ENCODE measurements around the gene DGKA. TPM values are rescaled to one million over a fixed set of nuclear protein-coding genes. Genes with fewer than 3 reads are reported as not detected.
A peak's percentile ranks its signal among the peaks of the same experiment; 100 is the strongest.

The DGKA gene
- polyA plus RNA-seq, 1 of the 3 experiments (the other 2 are of a cell fraction) = 75.9 TPM

DNA sequence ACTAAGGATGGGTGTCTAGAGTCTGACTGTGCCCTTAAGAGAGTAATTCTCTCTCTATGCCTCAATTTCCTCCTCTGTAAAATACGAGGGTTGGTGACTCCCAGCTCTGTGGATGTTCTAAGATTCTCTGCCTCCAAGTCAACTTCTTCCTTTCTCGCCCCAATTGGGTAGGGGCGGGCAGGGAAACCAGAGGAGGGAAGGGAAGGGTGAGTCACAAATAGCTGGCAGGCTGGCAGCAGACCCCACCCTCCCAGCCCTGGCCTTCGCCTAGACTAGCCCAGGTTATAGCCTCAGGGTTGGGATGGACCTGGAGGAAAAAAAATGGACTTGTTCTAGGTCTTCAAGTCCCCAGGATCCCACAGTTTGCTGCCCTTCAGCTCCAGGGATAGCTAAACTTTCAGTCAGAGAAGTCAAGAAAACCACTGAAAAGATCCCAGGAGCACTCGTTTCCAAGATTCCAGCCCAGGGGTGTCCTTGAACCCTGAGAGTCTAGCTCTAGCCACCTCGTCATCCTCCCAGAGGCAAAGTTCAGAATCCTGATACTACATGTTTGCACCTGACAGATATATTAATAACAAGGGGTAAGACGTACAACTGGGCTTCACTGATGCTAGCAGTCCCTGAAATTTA lies 2.3 kb downstream of the DGKA start:
- H3K36me3 ChIP-seq (replicated peaks in 1 of 2; ENCODE audit: control insufficient read depth in 1 of 2, insufficient read depth in 2 of 2, low read length in 1 of 2) = peaks cover 0 to 6% of the 10 kb centered on the region in 2 experiments
- DNase-seq = no peak
- CTCF ChIA-PET = interaction anchor here (0.7 to 10.8 kb wide), 7 partner anchors 22 to 195 kb away, joined by 3 to 96 read pairs (median 5); partner anchors contain the start of gene RAB5B
- H3F3A ChIP-seq (replicated peaks; ENCODE audit: insufficient read depth) = peaks cover 10% of the 10 kb centered on the region
- POLR2A ChIA-PET = interaction anchor here (1.2 kb wide), 1 partner anchor 104 kb away, joined by 4 read pairs; the partner anchor contains the start of gene DNAJC14
- H3K9ac ChIP-seq = peak overlapping the region; percentile 69
- peaks cover 19 to 29% of the 10 kb centered on the region in 2 experiments; a peak in 3 of 4 replicates for H3K4me1 ChIP-seq (ENCODE audit: control insufficient read depth in 1 of 2, insufficient read depth in 2 of 2, low read depth in 1 of 2, low read length in 1 of 2)
- H2AFZ ChIP-seq (ENCODE audit: low read depth) = no peak overlapping the region
- H3K79me2 ChIP-seq (ENCODE audit: insufficient read depth) = peaks cover 41% of the 10 kb centered on the region
- peak overlapping the region; percentile 64 to 72; a peak in 3 of 4 replicates for H3K4me3 ChIP-seq (ENCODE audit: low read depth in 2 of 2, low read length in 1 of 2)
- TF ChIP-seq FOSL2 (IDR thresholded peaks at IDR 0.05; ENCODE audit: borderline replicate concordance, low read depth) (peak; percentile 67), CHD2 (IDR thresholded peaks at IDR 0.05; ENCODE audit: low read length, partially characterized antibody) (no peak), JUND (IDR thresholded peaks at IDR 0.05) (peak; percentile 48; the same call in 1 of the 2 replicates), POLR2AphosphoS5 (IDR thresholded peaks at IDR 0.05; ENCODE audit: low read depth, low read length) (peak; percentile 45; the same call in 1 of the 2 replicates)
- TF ChIP-seq, protein P1, sequence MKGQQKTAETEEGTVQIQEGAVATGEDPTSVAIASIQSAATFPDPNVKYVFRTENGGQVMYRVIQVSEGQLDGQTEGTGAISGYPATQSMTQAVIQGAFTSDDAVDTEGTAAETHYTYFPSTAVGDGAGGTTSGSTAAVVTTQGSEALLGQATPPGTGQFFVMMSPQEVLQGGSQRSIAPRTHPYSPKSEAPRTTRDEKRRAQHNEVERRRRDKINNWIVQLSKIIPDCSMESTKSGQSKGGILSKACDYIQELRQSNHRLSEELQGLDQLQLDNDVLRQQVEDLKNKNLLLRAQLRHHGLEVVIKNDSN (IDR thresholded peaks at IDR 0.05; ENCODE audit: borderline replicate concordance, low read depth) = no peak
- TF ChIP-seq, protein P2, sequence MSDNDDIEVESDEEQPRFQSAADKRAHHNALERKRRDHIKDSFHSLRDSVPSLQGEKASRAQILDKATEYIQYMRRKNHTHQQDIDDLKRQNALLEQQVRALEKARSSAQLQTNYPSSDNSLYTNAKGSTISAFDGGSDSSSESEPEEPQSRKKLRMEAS (IDR thresholded peaks at IDR 0.05; ENCODE audit: low read depth) = peak; percentile 42; the same call in 1 of the 2 replicates
- peak overlapping the region; percentile 4 to 69; a peak in 3 of 4 replicates for H3K27ac ChIP-seq (ENCODE audit: low read depth in 2 of 2, low read length in 1 of 2)
- H3K4me2 ChIP-seq = peak overlapping the region; percentile 90
- H4K20me1 ChIP-seq (ENCODE audit: insufficient read depth) = no peaks in the 10 kb centered on the region
- H3K9me2 ChIP-seq = no peaks in the 10 kb centered on the region
- no peaks in the 10 kb centered on the region for H3K27me3 ChIP-seq (ENCODE audit: insufficient read depth)
- WGBS (ENCODE audit: low lambda C conversion rate) = 50% methylated on average over 7 of the region's 7 CpGs
- no peaks in the 10 kb centered on the region for H3K9me3 ChIP-seq

DNA sequence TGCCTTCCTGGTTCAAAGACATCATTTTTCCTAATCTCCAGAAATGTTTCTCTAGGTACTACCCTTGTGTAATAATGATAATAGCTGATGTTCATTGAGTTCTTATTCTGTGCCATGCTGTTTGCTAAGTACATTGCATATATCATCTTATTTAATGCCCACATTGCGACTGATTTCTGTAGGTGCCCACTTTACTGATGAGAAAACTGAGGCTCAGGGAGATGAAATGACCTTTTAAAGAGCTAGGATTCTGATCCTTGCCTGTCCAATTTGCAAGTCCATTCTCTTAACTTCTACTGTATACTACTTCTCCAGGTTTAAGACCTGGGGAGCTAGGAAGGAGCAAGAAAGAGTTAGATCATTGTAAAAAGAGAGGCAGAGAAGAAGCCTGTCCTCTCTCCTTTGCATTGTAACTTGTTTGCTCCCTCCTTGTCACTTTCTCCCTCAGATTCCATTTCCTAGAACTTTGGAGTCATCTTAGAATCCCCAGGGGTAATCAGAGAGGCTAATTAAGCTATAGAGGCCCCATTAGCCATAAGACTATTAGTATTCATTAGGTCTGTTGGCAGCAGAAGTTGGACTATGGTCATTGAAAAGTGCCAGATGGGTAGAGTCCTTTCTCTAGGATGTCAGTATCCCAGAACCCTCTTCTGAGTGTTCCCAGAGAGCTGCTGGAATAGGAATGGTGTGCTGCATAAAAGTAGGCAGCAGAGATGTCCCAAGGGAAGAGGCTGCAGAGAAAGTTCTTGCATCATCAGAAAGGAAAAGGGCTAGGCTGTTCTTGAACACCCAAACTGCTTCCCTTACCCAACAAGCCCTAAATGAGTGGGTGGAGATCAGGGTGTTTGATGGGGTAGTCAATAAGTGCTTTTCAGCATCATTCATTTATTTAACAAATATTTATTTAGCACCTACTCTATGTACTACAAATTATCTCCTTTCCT lies 3.1 kb downstream of the DGKA start:
- TF ChIP-seq MEF2A (IDR thresholded peaks at IDR 0.05; ENCODE audit: borderline replicate concordance, low read depth) (no peak), RFX5 (IDR thresholded peaks at IDR 0.05; ENCODE audit: low read length) (no peak), SIN3A (IDR thresholded peaks at IDR 0.05; ENCODE audit: borderline replicate concordance, low read depth, low read length) (no peak), RAD21 (IDR thresholded peaks at IDR 0.05; ENCODE audit: low read length) (no peak), ELF1 (IDR thresholded peaks at IDR 0.05) (no peak), RCOR1 (IDR thresholded peaks at IDR 0.05; ENCODE audit: low read length) (no peak), NFIC (IDR thresholded peaks at IDR 0.05; ENCODE audit: borderline replicate concordance) (no peak), YY1 (IDR thresholded peaks at IDR 0.05; ENCODE audit: low read depth) (no peak)
- TF ChIP-seq, protein P2 (IDR thresholded peaks at IDR 0.05; ENCODE audit: low read depth) = no peak
- TF ChIP-seq, protein P3, sequence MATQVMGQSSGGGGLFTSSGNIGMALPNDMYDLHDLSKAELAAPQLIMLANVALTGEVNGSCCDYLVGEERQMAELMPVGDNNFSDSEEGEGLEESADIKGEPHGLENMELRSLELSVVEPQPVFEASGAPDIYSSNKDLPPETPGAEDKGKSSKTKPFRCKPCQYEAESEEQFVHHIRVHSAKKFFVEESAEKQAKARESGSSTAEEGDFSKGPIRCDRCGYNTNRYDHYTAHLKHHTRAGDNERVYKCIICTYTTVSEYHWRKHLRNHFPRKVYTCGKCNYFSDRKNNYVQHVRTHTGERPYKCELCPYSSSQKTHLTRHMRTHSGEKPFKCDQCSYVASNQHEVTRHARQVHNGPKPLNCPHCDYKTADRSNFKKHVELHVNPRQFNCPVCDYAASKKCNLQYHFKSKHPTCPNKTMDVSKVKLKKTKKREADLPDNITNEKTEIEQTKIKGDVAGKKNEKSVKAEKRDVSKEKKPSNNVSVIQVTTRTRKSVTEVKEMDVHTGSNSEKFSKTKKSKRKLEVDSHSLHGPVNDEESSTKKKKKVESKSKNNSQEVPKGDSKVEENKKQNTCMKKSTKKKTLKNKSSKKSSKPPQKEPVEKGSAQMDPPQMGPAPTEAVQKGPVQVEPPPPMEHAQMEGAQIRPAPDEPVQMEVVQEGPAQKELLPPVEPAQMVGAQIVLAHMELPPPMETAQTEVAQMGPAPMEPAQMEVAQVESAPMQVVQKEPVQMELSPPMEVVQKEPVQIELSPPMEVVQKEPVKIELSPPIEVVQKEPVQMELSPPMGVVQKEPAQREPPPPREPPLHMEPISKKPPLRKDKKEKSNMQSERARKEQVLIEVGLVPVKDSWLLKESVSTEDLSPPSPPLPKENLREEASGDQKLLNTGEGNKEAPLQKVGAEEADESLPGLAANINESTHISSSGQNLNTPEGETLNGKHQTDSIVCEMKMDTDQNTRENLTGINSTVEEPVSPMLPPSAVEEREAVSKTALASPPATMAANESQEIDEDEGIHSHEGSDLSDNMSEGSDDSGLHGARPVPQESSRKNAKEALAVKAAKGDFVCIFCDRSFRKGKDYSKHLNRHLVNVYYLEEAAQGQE (IDR thresholded peaks at IDR 0.05; ENCODE audit: low read depth, low read length) = no peak
- TF ChIP-seq, protein P1 (IDR thresholded peaks at IDR 0.05; ENCODE audit: borderline replicate concordance, low read depth) = no peak
- POLR2A ChIA-PET = no interaction called here
- no peaks in the 10 kb centered on the region for H3K9me3 ChIP-seq
- peaks cover 0 to 12% of the 10 kb centered on the region in 2 experiments for H3K36me3 ChIP-seq (replicated peaks in 1 of 2; ENCODE audit: control insufficient read depth in 1 of 2, insufficient read depth in 2 of 2, low read length in 1 of 2)
- H3K9me2 ChIP-seq = no peaks in the 10 kb centered on the region
- CTCF ChIA-PET = interaction anchor here (0.7 to 10.8 kb wide), 8 partner anchors 7 to 196 kb away, joined by 3 to 96 read pairs (median 6); partner anchors contain the start of genes PYM1 and RAB5B
- H3K4me2 ChIP-seq = peak overlapping the region; percentile 90
- no peak overlapping the region for H2AFZ ChIP-seq (ENCODE audit: low read depth)
- no peak overlapping the region for H3K9ac ChIP-seq
- peaks cover 19 to 23% of the 10 kb centered on the region in 2 experiments; a peak in 3 of 4 replicates for H3K4me1 ChIP-seq (ENCODE audit: control insufficient read depth in 1 of 2, insufficient read depth in 2 of 2, low read depth in 1 of 2, low read length in 1 of 2)
- H3K27me3 ChIP-seq (ENCODE audit: insufficient read depth) = no peaks in the 10 kb centered on the region
- no peak for DNase-seq
- no peaks in the 10 kb centered on the region for H4K20me1 ChIP-seq (ENCODE audit: insufficient read depth)
- 96% methylated on average over 1 of the region's 1 CpG for WGBS (ENCODE audit: low lambda C conversion rate)
- H3K79me2 ChIP-seq (ENCODE audit: insufficient read depth) = peaks cover 34% of the 10 kb centered on the region
- 0 out of 4 replicates have a peak overlapping the region, but pooled peaks of 1 of the 2 experiments have one; percentile 69 for H3K27ac ChIP-seq (ENCODE audit: low read depth in 2 of 2, low read length in 1 of 2)
- H3F3A ChIP-seq (replicated peaks; ENCODE audit: insufficient read depth) = peaks cover 10% of the 10 kb centered on the region
- H3K4me3 ChIP-seq (ENCODE audit: low read depth in 2 of 2, low read length in 1 of 2) = peak overlapping the region in 1 of 2 experiments; percentile 20; a peak in 2 of 4 replicates
